ENCODE measurements around the gene AP3M1. TPM values are rescaled to one million over a fixed set of nuclear protein-coding genes. Genes with fewer than 3 reads are reported as not detected.

The AP3M1 gene
- polyA plus RNA-seq, 2 of the 4 experiments (the other 2 are of a cell fraction): 39.0 to 83.0 TPM

DNA sequence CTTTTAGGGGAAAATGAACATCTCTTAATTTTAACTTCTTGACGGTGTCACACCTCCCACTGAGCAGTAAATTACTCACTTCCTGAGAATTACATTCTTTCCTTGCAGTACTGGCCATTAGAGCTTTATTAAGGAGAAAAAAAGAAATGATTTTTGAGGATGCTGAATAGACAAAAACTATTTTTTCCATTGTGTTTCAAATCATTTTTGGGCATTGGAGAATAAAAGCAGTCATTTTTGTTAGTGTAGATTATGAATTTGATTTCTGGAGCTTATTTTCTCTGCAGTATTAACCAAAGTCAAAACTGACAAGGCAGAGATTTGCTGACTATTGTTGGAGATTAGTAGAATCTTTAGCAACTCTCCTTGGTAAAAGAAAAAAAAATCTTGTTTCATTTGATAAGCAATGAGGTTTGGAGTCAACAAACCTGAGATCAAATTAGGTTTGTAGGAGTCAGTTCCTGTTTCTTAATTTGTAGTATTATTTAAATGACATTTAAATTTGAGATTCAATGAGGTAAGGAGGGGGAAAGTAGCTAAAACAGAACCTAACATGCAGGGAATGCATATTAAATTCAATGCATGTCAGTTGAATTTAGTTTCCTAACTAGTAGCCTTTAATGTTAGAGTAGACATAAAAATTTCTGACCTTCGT is 70.6 kb downstream of the AP3M1 start:
- 43% methylated on average over 2 of the region's 2 CpGs for WGBS (ENCODE audit: missing lambda C conversion rate)
- TF ChIP-seq RNF2 (IDR thresholded peaks at IDR 0.05; ENCODE audit: borderline replicate concordance, low read depth) (no peak), JUNB (IDR thresholded peaks at IDR 0.05) (peak; percentile 45; the same call in 1 of the 2 replicates), CBX2 (IDR thresholded peaks at IDR 0.05; ENCODE audit: borderline replicate concordance, low read depth) (no peak), MAFK (IDR thresholded peaks at IDR 0.05; ENCODE audit: partially characterized antibody) (peak; percentile 92), FOSL2 (IDR thresholded peaks at IDR 0.05) (no peak), FOSL2 (CRISPR knock-in tag; IDR thresholded peaks at IDR 0.05) (peak; percentile 67), MAZ (IDR thresholded peaks at IDR 0.05; ENCODE audit: borderline replicate concordance, low read depth, low read length) (no peak)
- peak; percentile 65 for FAIRE-seq
- 0 out of 6 replicates have a peak, but pooled peaks of 1 of the 2 experiments have one; percentile 31 for ATAC-seq
- ChIA-PET CTCF (interaction anchor here (0.7 to 6.6 kb wide), 30 partner anchors 8 to 1020 kb away, joined by 3 to 64 read pairs (median 10); no protein-coding TSS in a partner anchor), POLR2A (interaction anchor here (1.1 to 1.9 kb wide), 2 partner anchors 45 to 81 kb away, joined by 3 to 11 read pairs; no protein-coding TSS in a partner anchor)
- H3K4me1 ChIP-seq: peaks cover 65% of the 10 kb centered on the region
- H3K4me2 ChIP-seq: peak overlapping the region; percentile 76
- H3K9me3 ChIP-seq: no peaks in the 10 kb centered on the region
- peak overlapping the region; percentile 77 to 80 for H3K27ac ChIP-seq
- 0 out of 3 replicates have a peak overlapping the region, but pooled peaks have one; percentile 6 for H3K4me3 ChIP-seq
- no peak for DNase-seq (ENCODE audit: low read depth in 1 of 2, low spot score in 1 of 2)

DNA sequence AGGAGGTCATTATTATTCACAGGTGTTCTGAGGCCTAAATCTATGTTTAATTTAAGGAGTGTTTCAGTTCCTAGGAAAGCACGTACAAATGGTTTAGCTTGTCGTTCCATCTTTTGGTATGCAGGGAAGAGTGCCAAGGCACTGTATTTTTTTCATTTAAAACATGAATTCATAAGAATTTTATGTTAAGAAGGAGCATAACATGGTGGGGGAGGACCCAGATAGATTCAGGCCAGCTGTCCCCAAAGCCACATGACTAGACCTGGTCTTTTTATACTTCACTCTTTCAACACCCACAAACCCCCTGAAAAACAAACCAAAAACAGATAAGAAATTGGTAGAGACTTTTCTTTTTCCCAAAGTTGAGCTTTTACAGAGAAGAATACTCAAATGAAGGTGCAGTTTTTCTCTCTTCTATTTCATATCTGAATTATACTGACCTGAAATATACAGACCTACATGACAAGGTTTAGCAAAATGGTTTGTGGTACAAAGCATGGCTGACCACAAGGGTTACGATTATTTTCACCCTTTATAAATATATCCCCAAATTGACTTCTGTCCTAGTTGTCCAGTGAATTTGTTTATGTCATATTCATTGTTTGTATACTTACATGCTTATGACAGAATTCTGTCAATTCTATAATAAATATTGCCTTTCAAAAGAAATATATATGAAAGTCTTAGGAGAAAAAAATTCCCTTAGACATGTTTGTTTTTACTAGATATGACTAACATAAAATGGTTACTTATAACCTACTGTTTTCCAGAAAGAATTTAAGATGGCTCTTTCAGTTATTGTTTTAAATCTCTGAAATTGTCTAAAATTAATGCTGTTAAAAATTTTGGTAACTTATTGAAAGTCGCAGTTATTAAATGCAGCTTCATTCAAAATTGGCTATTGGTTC is 71.3 kb downstream of the AP3M1 start:
- FAIRE-seq: peak; percentile 36
- CTCF ChIA-PET: interaction anchor here (0.9 to 6.6 kb wide), 17 partner anchors 15 to 1021 kb away, joined by 3 to 64 read pairs (median 4); no protein-coding TSS in a partner anchor
- Histone ChIP-seq H3K4me3 (0 out of 3 replicates have a peak overlapping the region, but pooled peaks have one; percentile 6), H3K27ac (peak overlapping the region; percentile 77 to 86), H3K4me2 (peak overlapping the region; percentile 76), H3K9me3 (no peaks in the 10 kb centered on the region), H3K4me1 (peaks cover 72% of the 10 kb centered on the region)
- POLR2A ChIA-PET: interaction anchor here (1.1 kb wide), 1 partner anchor 46 kb away, joined by 3 read pairs; no protein-coding TSS in a partner anchor
- TF ChIP-seq, protein P1, sequence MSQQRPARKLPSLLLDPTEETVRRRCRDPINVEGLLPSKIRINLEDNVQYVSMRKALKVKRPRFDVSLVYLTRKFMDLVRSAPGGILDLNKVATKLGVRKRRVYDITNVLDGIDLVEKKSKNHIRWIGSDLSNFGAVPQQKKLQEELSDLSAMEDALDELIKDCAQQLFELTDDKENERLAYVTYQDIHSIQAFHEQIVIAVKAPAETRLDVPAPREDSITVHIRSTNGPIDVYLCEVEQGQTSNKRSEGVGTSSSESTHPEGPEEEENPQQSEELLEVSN (IDR thresholded peaks at IDR 0.05; ENCODE audit: borderline replicate concordance, low read depth): no peak
- no peak for TF ChIP-seq ELK1 (IDR thresholded peaks at IDR 0.05; ENCODE audit: low read depth, low read length)
- no peak for TF ChIP-seq RFX5 (IDR thresholded peaks at IDR 0.05)
- 0 out of 2 replicates have a peak, but pooled peaks have one; percentile 25 for TF ChIP-seq FOSL2 (IDR thresholded peaks at IDR 0.05)
- TF ChIP-seq FOSL2 (CRISPR knock-in tag; IDR thresholded peaks at IDR 0.05): no peak
- DNase-seq (ENCODE audit: low read depth in 1 of 2, low spot score in 1 of 2): no peak
- WGBS (ENCODE audit: missing lambda C conversion rate): 32% methylated on average over 4 of the region's 4 CpGs
- ATAC-seq: 0 out of 6 replicates have a peak, but pooled peaks of 1 of the 2 experiments have one; percentile 26

GRCh38 chr10:74078037-74078436 is 72.6 kb downstream of the AP3M1 start:
- 0% methylated on average over 1 of the region's 1 CpG for WGBS (ENCODE audit: missing lambda C conversion rate)
- ChIA-PET POLR2A (no interaction called here), CTCF (interaction anchor here (1.0 to 6.6 kb wide), 4 partner anchors 10 to 191 kb away, joined by 3 to 64 read pairs (median 3); no protein-coding TSS in a partner anchor)
- Histone ChIP-seq H3K27ac (peak overlapping the region; percentile 77 to 86), H3K4me1 (peaks cover 84% of the 10 kb centered on the region), H3K4me2 (peak overlapping the region; percentile 76), H3K4me3 (no peak overlapping the region), H3K9me3 (no peaks in the 10 kb centered on the region)
- FAIRE-seq (no peak), DNase-seq (ENCODE audit: low read depth in 1 of 2, low spot score in 1 of 2) (peak in 1 of 2 experiments; percentile 45), ATAC-seq (peak in 1 of 2 experiments; percentile 54; a peak in 3 of 6 replicates)
- TF ChIP-seq EP300 (IDR thresholded peaks at IDR 0.05): 0 out of 5 replicates have a peak, but pooled peaks of 1 of the 2 experiments have one; percentile 16
- TF ChIP-seq JUN (IDR thresholded peaks at IDR 0.05): no peak
- peak; percentile 22; the same call in 1 of the 2 replicates for TF ChIP-seq JUNB (IDR thresholded peaks at IDR 0.05)

DNA sequence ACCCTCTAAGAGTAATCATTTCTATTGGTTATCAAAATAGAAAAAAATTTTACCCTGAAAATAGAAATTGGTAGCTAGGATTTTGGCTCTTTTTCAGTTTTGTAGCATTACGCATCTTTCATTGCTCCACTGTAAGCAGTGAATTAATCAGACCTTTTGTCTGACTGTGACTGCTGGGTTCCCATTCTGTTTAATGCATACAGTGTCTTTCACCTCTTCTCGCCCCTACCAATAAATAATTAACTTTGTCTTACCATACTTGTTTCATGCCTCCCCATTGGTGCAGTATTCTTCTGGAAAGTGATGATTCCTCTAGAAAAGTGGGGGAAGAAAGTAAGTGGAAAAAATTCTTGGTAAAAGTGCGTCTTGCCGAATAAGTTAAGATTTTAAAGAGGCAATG is 73.2 kb downstream of the AP3M1 start:
- POLR2A ChIA-PET: no interaction called here
- FAIRE-seq (peak; percentile 72), DNase-seq (ENCODE audit: low read depth in 1 of 2, low spot score in 1 of 2) (peak in 1 of 2 experiments; percentile 40), ATAC-seq (peak in 1 of 2 experiments; percentile 18; a peak in 1 of 6 replicates)
- Histone ChIP-seq H3K4me3 (no peak overlapping the region), H3K9me3 (no peaks in the 10 kb centered on the region), H3K4me2 (peak overlapping the region; percentile 76), H3K27ac (peak overlapping the region; percentile 69 to 77), H3K4me1 (peaks cover 90% of the 10 kb centered on the region)
- TF ChIP-seq ELK1 (IDR thresholded peaks at IDR 0.05; ENCODE audit: low read depth, low read length): no peak
- no peak for TF ChIP-seq KDM5A (IDR thresholded peaks at IDR 0.05)
- 50% methylated on average over 4 of the region's 4 CpGs for WGBS (ENCODE audit: missing lambda C conversion rate)
- CTCF ChIA-PET: interaction anchor here (0.6 to 6.6 kb wide), 9 partner anchors 10 to 229 kb away, joined by 4 to 64 read pairs (median 10); partner anchors contain the start of gene VCL
